Placental pericyte (primary cell): ENCODE measurements around the gene C4B. TPM values are rescaled to one million over a fixed set of nuclear protein-coding genes. Genes with fewer than 3 reads are reported as not detected.

ENCODE experiments used
- small RNA-seq: library from RNA; depleted of rRNA; stranded (forward); fragments of <200 nt; gene quantifications from one replicate; pipeline ENCODE3, GENCODE V24; 2012; ENCODE audit warnings: low replicate concordance
- total RNA-seq: library from RNA; depleted of rRNA; stranded (reverse); fragments of >200 nt; gene quantifications from 2 replicates; pipeline ENCODE4 v1.2.3, GENCODE V29; 2012

The C4B gene
- total RNA-seq, result 1.4 and 6.3 TPM in 2 replicates

GRCh38 chr6:32014547-32014946 is at the start of gene C4B:
Gene C4B (plus strand): TSS chr6:32014795. CDS start chr6:32014846, 51 bp downstream.

GRCh38 chr6:31971993-31972708 is 42.4 kb upstream of the C4B start, which contains the start of gene DXO:
Gene DXO (minus strand): TSS chr6:31972138. CDS start chr6:31971675, 463 bp downstream.

GRCh38 chr6:31981744-31982143 is 32.9 kb upstream of the C4B start, which contains the start of gene C4A:
Gene C4A (plus strand): TSS chr6:31982057. CDS start chr6:31982108, 51 bp downstream.

GRCh38 chr6:32037598-32038524 is 23.3 kb downstream of the C4B start, which contains the start of gene CYP21A2:
Gene CYP21A2 (plus strand): TSS chr6:32038415. CDS start chr6:32038423, 8 bp downstream.

Small RNA genes lying within 50 kb of the gene (small RNA-seq; reads per million reads assigned to genes)
- not detected for gene RNA5SP206

Other genes with a start within 250 kb of the C4B start
- 0.14 and 0.44 TPM in 2 replicates for gene VWA7, start 237.5 kb upstream of the C4B start, total RNA-seq
- 51.6 and 105 TPM in 2 replicates for gene VARS1, start 219.0 kb upstream of the C4B start, total RNA-seq
- 19.9 and 54.0 TPM in 2 replicates for gene LSM2, start 207.8 kb upstream of the C4B start, total RNA-seq
- gene HSPA1L, start 199.5 kb upstream of the C4B start, total RNA-seq, result 0.72 and 0.88 TPM in 2 replicates
- 81.4 and 101 TPM in 2 replicates for gene HSPA1A, start 199.3 kb upstream of the C4B start, total RNA-seq
- 78.3 and 86.0 TPM in 2 replicates for gene HSPA1B, start 187.1 kb upstream of the C4B start, total RNA-seq
- 84.3 and 201 TPM in 2 replicates for gene NEU1, start 152.0 kb upstream of the C4B start, total RNA-seq
- under 0.01 TPM in 1 of 2 replicates, not detected in the other for gene SLC44A4, start 135.8 kb upstream of the C4B start, total RNA-seq
- gene EHMT2, start 117.1 kb upstream of the C4B start, total RNA-seq, result 35.0 and 51.1 TPM in 2 replicates
- gene ZBTB12, start 112.7 kb upstream of the C4B start, total RNA-seq, result 1.4 and 2.8 TPM in 2 replicates
- gene C2, start 87.1 kb upstream of the C4B start, total RNA-seq, result 0.29 and 14.2 TPM in 2 replicates
- 2.3 and 62.8 TPM in 2 replicates for gene CFB, start 68.7 kb upstream of the C4B start, total RNA-seq
- 125 and 137 TPM in 2 replicates for gene NELFE, start 55.8 kb upstream of the C4B start, total RNA-seq
- 51.0 and 70.0 TPM in 2 replicates for gene SKIC2, start 55.6 kb upstream of the C4B start, total RNA-seq
- 17.3 and 31.7 TPM in 2 replicates for gene DXO, start 42.7 kb upstream of the C4B start, total RNA-seq
- 1.7 and 10.3 TPM in 2 replicates for gene C4A, start 32.7 kb upstream of the C4B start, total RNA-seq
- gene CYP21A2, start 23.6 kb downstream of the C4B start, total RNA-seq, result not detected in 2 replicates
- 3.0 and 81.8 TPM in 2 replicates for gene TNXB, start 94.5 kb downstream of the C4B start, total RNA-seq
- gene ATF6B, start 113.5 kb downstream of the C4B start, total RNA-seq, result 28.8 and 39.2 TPM in 2 replicates
- 5.9 and 6.4 TPM in 2 replicates for gene FKBPL, start 115.5 kb downstream of the C4B start, total RNA-seq
- 0.29 and 0.44 TPM in 2 replicates for gene PRRT1, start 137.1 kb downstream of the C4B start, total RNA-seq
- gene PPT2, start 139.3 kb downstream of the C4B start, total RNA-seq, result 25.8 and 46.8 TPM in 2 replicates
- 0.44 and 0.86 TPM in 2 replicates for gene EGFL8, start 149.8 kb downstream of the C4B start, total RNA-seq
- gene AGPAT1, start 161.3 kb downstream of the C4B start, total RNA-seq, result 43.3 and 48.4 TPM in 2 replicates
- 24.3 and 35.6 TPM in 2 replicates for gene RNF5, start 163.6 kb downstream of the C4B start, total RNA-seq
- 0.29 and 0.66 TPM in 2 replicates for gene AGER, start 169.5 kb downstream of the C4B start, total RNA-seq
- 51.4 and 57.8 TPM in 2 replicates for gene PBX2, start 175.4 kb downstream of the C4B start, total RNA-seq
- 5.5 and 10.9 TPM in 2 replicates for gene GPSM3, start 177.8 kb downstream of the C4B start, total RNA-seq
- gene NOTCH4, start 209.3 kb downstream of the C4B start, total RNA-seq, result 0.44 and 1.1 TPM in 2 replicates